Mesenchymal stem cell (in vitro differentiated cells and primary cell): Measurements from ENCODE around the gene MYOCD.

Experiments
- DNase-seq: peaks from one replicate; pipeline ENCODE4 v3.0.0-alpha.2; 2013
- H2AFZ ChIP-seq: one replicate; pipeline ENCODE4 v1.6.1; 2013; ENCODE audit warnings: low read depth, mild to moderate bottlenecking, control low read depth, inconsistent platforms, low read length, moderate library complexity
- H2AK5ac ChIP-seq: 2 replicates; pipeline ENCODE4 v1.6.1; 2013; ENCODE audit warnings: low read length, moderate library complexity, mild to moderate bottlenecking, inconsistent platforms; ENCODE audit not compliant: severe bottlenecking
- H2BK120ac ChIP-seq: one replicate; pipeline ENCODE4 v1.6.1; 2013; ENCODE audit warnings: low read depth, mild to moderate bottlenecking, inconsistent platforms, low read length, moderate library complexity
- H2BK12ac ChIP-seq, 2 experiments: one replicate each; pipeline ENCODE4 v1.6.1; 2013; ENCODE audit warnings: inconsistent platforms in 2 of 2, low read length in 2 of 2, mild to moderate bottlenecking in 2 of 2, moderate library complexity in 2 of 2, control low read depth in 1 of 2
- H2BK15ac ChIP-seq: one replicate; pipeline ENCODE4 v1.6.1; 2013; ENCODE audit warnings: mild to moderate bottlenecking, low read depth, inconsistent platforms; ENCODE audit not compliant: poor library complexity, severe bottlenecking
- H2BK5ac ChIP-seq: 2 replicates; pipeline ENCODE4 v1.6.1; 2013; ENCODE audit warnings: low read depth, mild to moderate bottlenecking, low read length, control low read depth, inconsistent platforms; ENCODE audit not compliant: poor library complexity, severe bottlenecking
- H3K14ac ChIP-seq, 2 experiments: one replicate each; pipeline ENCODE4 v1.6.1; 2013; ENCODE audit warnings: inconsistent platforms in 2 of 2, low read length in 2 of 2, control low read depth in 1 of 2, mild to moderate bottlenecking in 1 of 2, moderate library complexity in 1 of 2
- H3K18ac ChIP-seq, 2 experiments: one replicate each; pipeline ENCODE4 v1.6.1; 2013; ENCODE audit warnings: inconsistent platforms in 2 of 2, low read length in 2 of 2, control low read depth in 1 of 2, low read depth in 1 of 2, mild to moderate bottlenecking in 1 of 2
- H3K23ac ChIP-seq, 2 experiments: one replicate each; pipeline ENCODE4 v1.6.1; 2013; ENCODE audit warnings: inconsistent platforms in 2 of 2, low read length in 2 of 2, mild to moderate bottlenecking in 2 of 2, moderate library complexity in 2 of 2, control low read depth in 1 of 2
- H3K27ac ChIP-seq: 2 replicates; pipeline ENCODE4 v1.5.1; 2013; ENCODE audit warnings: mild to moderate bottlenecking, moderate library complexity, low read length, control low read depth, inconsistent platforms; ENCODE audit not compliant: poor library complexity, severe bottlenecking
- H3K27me3 ChIP-seq, 2 experiments: 2 replicates each; pipeline versions ENCODE4 v1.6.1 to v1.7.0; 2013; ENCODE audit warnings: low read length in 2 of 2, mild to moderate bottlenecking in 2 of 2, moderate library complexity in 2 of 2, control low read depth in 1 of 2, inconsistent platforms in 1 of 2; ENCODE audit not compliant: control insufficient read depth in 1 of 2, insufficient read depth in 1 of 2
- H3K36me3 ChIP-seq, 2 experiments: 2 replicates each; pipeline versions ENCODE4 v1.6.1 to v1.7.0; 2013; ENCODE audit warnings: low read length in 2 of 2, control low read depth in 1 of 2, inconsistent platforms in 1 of 2, low read depth in 1 of 2, mild to moderate bottlenecking in 1 of 2; ENCODE audit not compliant: insufficient read depth in 2 of 2, control insufficient read depth in 1 of 2
- H3K4ac ChIP-seq, 2 experiments: one replicate each; pipeline ENCODE4 v1.6.1; 2013; ENCODE audit warnings: inconsistent platforms in 2 of 2, low read length in 2 of 2, mild to moderate bottlenecking in 2 of 2, moderate library complexity in 2 of 2, control low read depth in 1 of 2, low read depth in 1 of 2
- H3K4me1 ChIP-seq: 2 replicates; pipeline ENCODE4 v1.6.1; 2013; ENCODE audit warnings: low read depth, low read length, control low read depth; ENCODE audit not compliant: control insufficient read depth, insufficient read depth
- H3K4me2 ChIP-seq: 2 replicates; pipeline ENCODE4 v1.6.1; 2013; ENCODE audit warnings: low read length, mild to moderate bottlenecking, inconsistent platforms; ENCODE audit not compliant: poor library complexity, severe bottlenecking
- H3K4me3 ChIP-seq, 2 experiments: 2 replicates each; pipeline versions ENCODE4 v1.5.1 to v1.7.0; 2013; ENCODE audit warnings: low read length in 2 of 2, mild to moderate bottlenecking in 2 of 2, control low read depth in 1 of 2, low read depth in 1 of 2; ENCODE audit not compliant: insufficient read depth in 1 of 2
- H3K79me1 ChIP-seq: replicated peaks from 2 replicates; pipeline ENCODE4 v1.6.1; 2013; ENCODE audit warnings: mild to moderate bottlenecking, control low read depth, low read length, inconsistent platforms; ENCODE audit not compliant: poor library complexity, severe bottlenecking
- H3K9ac ChIP-seq: 2 replicates; pipeline ENCODE4 v1.7.0; 2013; ENCODE audit warnings: mild to moderate bottlenecking, low read length, moderate library complexity
- H3K9me3 ChIP-seq: 2 replicates; pipeline ENCODE4 v1.7.0; 2013; ENCODE audit warnings: mild to moderate bottlenecking, low read length; ENCODE audit not compliant: control insufficient read depth
- H4K8ac ChIP-seq: one replicate; pipeline ENCODE4 v1.6.1; 2013; ENCODE audit warnings: inconsistent platforms, mild to moderate bottlenecking, low read length, moderate library complexity
- H4K91ac ChIP-seq: one replicate; pipeline ENCODE4 v1.6.1; 2013; ENCODE audit warnings: mild to moderate bottlenecking, low read length, inconsistent platforms
- WGBS: methylation state at CpG from one replicate; pipeline ENCODE4 v1.1.7; 2013; ENCODE audit warnings: mixed read lengths; 5-methylcytosine and 5-hydroxymethylcytosine counted together

Gene MYOCD

GRCh38 chr17:12773153-12773552 is 107.5 kb downstream of the MYOCD start:
- Histone ChIP-seq H3K79me1 (no peaks in the 10 kb centered on the region), H4K8ac (no peak overlapping the region), H2BK120ac (no peak overlapping the region), H3K4me3 (no peak overlapping the region), H3K4ac (no peak overlapping the region), H2BK12ac (no peak overlapping the region), H2AFZ (no peak overlapping the region), H3K14ac (no peak overlapping the region), H4K91ac (no peak overlapping the region), H3K36me3 (no peaks in the 10 kb centered on the region), H2BK5ac (no peak overlapping the region), H3K4me1 (no peaks in the 10 kb centered on the region), H3K4me2 (no peak overlapping the region), H3K27ac (no peak overlapping the region), H3K9me3 (no peaks in the 10 kb centered on the region), H3K23ac (no peak overlapping the region), H2BK15ac (no peak overlapping the region), H3K9ac (no peak overlapping the region), H3K27me3 (peaks cover 0 to 19% of the 10 kb centered on the region in 2 experiments), H3K18ac (no peak overlapping the region), H2AK5ac (no peak overlapping the region)
- DNase-seq = no peak
- WGBS = 57% methylated on average over 1 of the region's 1 CpG

GRCh38 chr17:12789075-12789480 is 123.4 kb downstream of the MYOCD start:
- Histone ChIP-seq H4K8ac (no peak overlapping the region), H4K91ac (no peak overlapping the region), H2AK5ac (no peak overlapping the region), H3K79me1 (no peaks in the 10 kb centered on the region), H3K9ac (peak overlapping the region; percentile 75), H3K9me3 (no peaks in the 10 kb centered on the region), H3K4me2 (peak overlapping the region; percentile 96), H2BK120ac (no peak overlapping the region), H3K27ac (no peak overlapping the region), H2BK12ac (no peak overlapping the region), H3K23ac (no peak overlapping the region), H3K4me3 (peak overlapping the region; percentile 84 to 90), H3K18ac (no peak overlapping the region), H2BK5ac (no peak overlapping the region), H3K4me1 (peaks cover 7% of the 10 kb centered on the region), H2BK15ac (no peak overlapping the region), H3K4ac (no peak overlapping the region), H2AFZ (no peak overlapping the region), H3K27me3 (peaks cover 24 to 40% of the 10 kb centered on the region in 2 experiments), H3K14ac (no peak overlapping the region), H3K36me3 (no peaks in the 10 kb centered on the region)
- DNase-seq = no peak
- under 1% methylated on average over 16 of the region's 16 CpGs for WGBS

GRCh38 chr17:12789481-12790248 is 124.0 kb downstream of the MYOCD start, which contains the start of gene ARHGAP44:
TSS of gene ARHGAP44 (plus strand) at chr17:12789498. CDS start at chr17:12789839, 341 bp downstream.
- no peak within 1 kb of the TSS for H4K8ac ChIP-seq
- no peak within 1 kb of the TSS for H3K4ac ChIP-seq
- H2BK120ac ChIP-seq = no peak within 1 kb of the TSS
- H2BK12ac ChIP-seq = no peak within 1 kb of the TSS
- no peaks in the 10 kb centered on the region for H3K9me3 ChIP-seq
- no peak within 1 kb of the TSS for H2BK15ac ChIP-seq
- peak within 1 kb of the TSS; percentile 84 to 90 for H3K4me3 ChIP-seq
- H3K14ac ChIP-seq = no peak within 1 kb of the TSS
- H4K91ac ChIP-seq = peak within 1 kb of the TSS; percentile 28
- H3K4me2 ChIP-seq = peak within 1 kb of the TSS; percentile 96
- H3K4me1 ChIP-seq = peaks cover 7% of the 10 kb centered on the region
- no peak within 1 kb of the TSS for H2BK5ac ChIP-seq
- under 1% methylated on average over 63 of the region's 86 CpGs for WGBS
- H3K36me3 ChIP-seq = no peaks in the 10 kb centered on the region
- H3K23ac ChIP-seq = peak within 1 kb of the TSS in 1 of 2 experiments; percentile 67
- peak within 1 kb of the TSS; percentile 75 for H3K9ac ChIP-seq
- H3K79me1 ChIP-seq = no peaks in the 10 kb centered on the region
- no peak within 1 kb of the TSS for H2AK5ac ChIP-seq
- DNase-seq = peak; percentile 53
- peaks cover 24 to 37% of the 10 kb centered on the region in 2 experiments for H3K27me3 ChIP-seq
- H2AFZ ChIP-seq = peak within 1 kb of the TSS; percentile 99
- H3K18ac ChIP-seq = peak within 1 kb of the TSS in 1 of 2 experiments; percentile 54
- no peak within 1 kb of the TSS for H3K27ac ChIP-seq

- no peak for DNase-seq
- no peaks in the 10 kb centered on the region for H3K36me3 ChIP-seq
- no peak overlapping the region for H4K91ac ChIP-seq
- H2BK15ac ChIP-seq = no peak overlapping the region
- H3K9ac ChIP-seq = peak overlapping the region; percentile 75
- H2AFZ ChIP-seq = peak overlapping the region; percentile 99
- H3K4ac ChIP-seq = no peak overlapping the region
- no peak overlapping the region for H3K14ac ChIP-seq
- peak overlapping the region in 1 of 2 experiments; percentile 90 for H3K4me3 ChIP-seq
- H3K18ac ChIP-seq = no peak overlapping the region
- H4K8ac ChIP-seq = no peak overlapping the region
- H3K23ac ChIP-seq = peak overlapping the region in 1 of 2 experiments; percentile 67
- H3K4me2 ChIP-seq = peak overlapping the region; percentile 96
- H2BK120ac ChIP-seq = no peak overlapping the region
- H3K9me3 ChIP-seq = no peaks in the 10 kb centered on the region
- H3K27me3 ChIP-seq = peaks cover 24 to 31% of the 10 kb centered on the region in 2 experiments
- H3K79me1 ChIP-seq = no peaks in the 10 kb centered on the region
- H2BK5ac ChIP-seq = no peak overlapping the region
- H2BK12ac ChIP-seq = no peak overlapping the region
- 14% methylated on average over 26 of the region's 27 CpGs for WGBS
- peaks cover 7% of the 10 kb centered on the region for H3K4me1 ChIP-seq
- H2AK5ac ChIP-seq = no peak overlapping the region
- no peak overlapping the region for H3K27ac ChIP-seq
Observed at GRCh38 chr17:12790249-12791106, 124.8 kb downstream of the MYOCD start.
